Activated naive CD8-positive, alpha-beta T cell treated with anti-CD3 and anti-CD28 coated beads, Interleukin-2, amount 50 U/mL, for 24 hours (primary cell): ENCODE data around the gene ENDOU.

Experiments
- ATAC-seq: fragments of 150-1000 bp; cut with Tn5 transposase; one replicate; pipeline ENCODE4 v1.10.0; 2021
- DNase-seq: peaks from one replicate; pipeline ENCODE4 v3.0.0; 2021
- H3K27ac Mint-ChIP-seq: one replicate; pipeline ENCODE4 v1.8.0; 2021; ENCODE audit warnings: mild to moderate bottlenecking, mixed read lengths
- H3K27me3 Mint-ChIP-seq: one replicate; pipeline ENCODE4 v1.8.0; 2021; ENCODE audit warnings: mixed read lengths
- H3K36me3 Mint-ChIP-seq: one replicate; pipeline ENCODE4 v1.8.0; 2021; ENCODE audit warnings: low read depth, mixed read lengths
- H3K4me1 Mint-ChIP-seq: one replicate; pipeline ENCODE4 v1.8.0; 2021; ENCODE audit warnings: mixed read lengths
- H3K4me3 Mint-ChIP-seq: one replicate; pipeline ENCODE4 v1.8.0; 2021; ENCODE audit warnings: mild to moderate bottlenecking, moderate library complexity, mixed read lengths
- H3K9me3 Mint-ChIP-seq: one replicate; pipeline ENCODE4 v1.8.0; 2021; ENCODE audit warnings: mixed read lengths

The ENDOU gene

DNA sequence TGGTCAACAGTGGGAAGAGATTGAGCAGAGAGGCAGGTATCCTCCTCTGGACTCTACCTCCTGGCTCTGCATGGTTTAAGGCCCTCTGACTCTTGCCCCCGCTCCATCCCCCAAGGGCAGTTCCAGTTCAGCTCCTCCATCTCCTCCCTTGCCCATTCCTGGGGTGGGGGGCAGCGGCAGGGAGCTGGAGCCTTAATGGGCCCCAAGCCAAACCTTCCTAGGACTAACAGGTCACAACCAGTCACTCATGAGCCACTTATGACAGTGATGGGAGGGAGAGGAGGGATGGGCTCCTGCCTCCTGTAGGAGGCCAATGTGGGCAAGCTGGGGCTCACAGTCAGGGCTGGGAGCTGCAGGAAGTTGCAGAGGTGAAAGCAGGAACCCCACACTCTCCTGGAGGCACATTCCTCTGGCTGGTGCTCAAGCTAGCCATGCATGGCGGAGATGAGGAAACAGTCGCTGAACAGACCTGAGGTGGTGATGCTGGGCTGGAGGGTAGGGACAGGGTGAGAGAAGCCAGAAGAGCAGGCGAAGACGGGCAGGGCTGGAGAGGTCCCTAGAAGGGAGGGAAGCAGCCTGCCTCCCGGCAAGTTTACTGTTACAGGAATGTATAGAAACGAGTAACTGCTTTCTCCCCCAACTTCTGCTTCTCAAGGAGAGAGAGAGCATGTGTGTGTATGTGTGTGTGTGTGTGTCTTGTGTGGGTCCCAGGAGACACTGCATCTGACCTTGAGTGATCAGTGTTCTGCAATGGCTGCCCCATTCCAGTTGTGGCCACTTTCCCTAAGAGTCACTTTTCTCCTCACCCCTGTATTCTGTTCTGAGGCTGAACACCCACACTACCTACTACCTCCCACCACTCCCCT lies 38.4 kb upstream of the ENDOU start:
- Mint-ChIP-seq H3K4me1 (peaks cover 10% of the 10 kb centered on the region), H3K27ac (no peak overlapping the region), H3K4me3 (no peak overlapping the region), H3K27me3 (peaks cover 4% of the 10 kb centered on the region), H3K9me3 (no peaks in the 10 kb centered on the region), H3K36me3 (no peaks in the 10 kb centered on the region)
- DNase-seq (no peak), ATAC-seq (no peak)

- ATAC-seq (no peak), DNase-seq (no peak)
- no peak overlapping the region for H3K27ac Mint-ChIP-seq
- H3K36me3 Mint-ChIP-seq = no peaks in the 10 kb centered on the region
- H3K27me3 Mint-ChIP-seq = peaks cover 4% of the 10 kb centered on the region
- no peaks in the 10 kb centered on the region for H3K9me3 Mint-ChIP-seq
- H3K4me3 Mint-ChIP-seq = no peak overlapping the region
- peaks cover 14% of the 10 kb centered on the region for H3K4me1 Mint-ChIP-seq
Measured at GRCh38 chr12:47762850-47763465, 37.7 kb upstream of the ENDOU start.

- H3K36me3 Mint-ChIP-seq = no peaks in the 10 kb centered on the region
- H3K4me1 Mint-ChIP-seq = peaks cover 40% of the 10 kb centered on the region
Measured at GRCh38 chr12:47758834-47759690, 33.8 kb upstream of the ENDOU start, which contains the start of gene RAPGEF3. Gene RAPGEF3 (minus strand): TSS chr12:47758880. CDS start chr12:47758556, 324 bp downstream.

GRCh38 chr12:47758584-47758833 lies 33.2 kb upstream of the ENDOU start:
- Mint-ChIP-seq H3K27ac (no peak overlapping the region), H3K4me3 (peak overlapping the region; percentile 36), H3K27me3 (peaks cover 7% of the 10 kb centered on the region), H3K4me1 (peaks cover 41% of the 10 kb centered on the region), H3K9me3 (no peaks in the 10 kb centered on the region), H3K36me3 (no peaks in the 10 kb centered on the region)
- DNase-seq (no peak), ATAC-seq (no peak)

More at GRCh38 chr12:47758834-47759690, 33.8 kb upstream of the ENDOU start, which contains the start of gene RAPGEF3:
- H3K9me3 Mint-ChIP-seq = no peaks in the 10 kb centered on the region
- DNase-seq = peak; percentile 76
- peak; percentile 62 for ATAC-seq
- peak within 1 kb of the TSS; percentile 8 for H3K27ac Mint-ChIP-seq
- peaks cover 7% of the 10 kb centered on the region for H3K27me3 Mint-ChIP-seq
- H3K4me3 Mint-ChIP-seq = peak within 1 kb of the TSS; percentile 59

DNA sequence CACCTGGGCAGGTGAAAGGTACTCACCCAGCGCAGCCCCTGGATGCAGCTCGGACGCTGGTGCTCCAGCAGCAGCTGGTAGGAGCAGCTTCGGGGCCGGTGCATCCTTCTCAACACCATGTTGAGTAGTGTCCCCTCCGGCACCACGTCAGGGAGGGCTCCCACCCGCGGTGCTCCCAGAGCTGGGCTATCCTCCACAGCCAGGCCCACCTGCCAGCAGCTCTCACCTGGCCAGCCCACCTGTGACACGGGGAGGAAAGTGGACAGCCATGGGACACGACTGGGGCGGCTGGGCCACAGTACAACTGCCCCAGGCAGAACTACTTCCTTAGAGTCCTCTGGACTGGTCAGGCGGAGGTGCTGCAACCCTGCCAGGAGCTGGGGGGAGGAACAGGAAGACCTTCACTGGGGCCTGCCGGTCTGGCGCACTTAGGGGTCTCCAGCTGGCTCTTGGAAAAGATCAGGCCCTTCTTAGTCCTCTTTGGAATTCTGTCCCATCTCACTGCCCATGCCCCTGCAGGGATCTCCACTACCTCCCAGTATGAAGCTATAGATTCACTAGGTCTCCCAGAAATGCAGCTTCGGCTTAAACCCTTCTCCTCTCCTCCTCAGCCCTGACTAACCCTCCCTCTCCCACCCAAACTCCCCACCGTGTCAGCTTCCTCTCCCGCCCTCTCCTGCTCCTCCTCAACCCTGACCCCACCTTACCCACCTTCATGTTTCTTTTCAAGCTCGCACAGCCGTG lies 32.7 kb upstream of the ENDOU start:
- H3K4me1 Mint-ChIP-seq = peaks cover 41% of the 10 kb centered on the region
- no peak overlapping the region for H3K27ac Mint-ChIP-seq
- H3K9me3 Mint-ChIP-seq = no peaks in the 10 kb centered on the region
- DNase-seq = no peak
- ATAC-seq = no peak
- H3K4me3 Mint-ChIP-seq = peak overlapping the region; percentile 36
- no peaks in the 10 kb centered on the region for H3K36me3 Mint-ChIP-seq
- H3K27me3 Mint-ChIP-seq = peaks cover 7% of the 10 kb centered on the region

DNA sequence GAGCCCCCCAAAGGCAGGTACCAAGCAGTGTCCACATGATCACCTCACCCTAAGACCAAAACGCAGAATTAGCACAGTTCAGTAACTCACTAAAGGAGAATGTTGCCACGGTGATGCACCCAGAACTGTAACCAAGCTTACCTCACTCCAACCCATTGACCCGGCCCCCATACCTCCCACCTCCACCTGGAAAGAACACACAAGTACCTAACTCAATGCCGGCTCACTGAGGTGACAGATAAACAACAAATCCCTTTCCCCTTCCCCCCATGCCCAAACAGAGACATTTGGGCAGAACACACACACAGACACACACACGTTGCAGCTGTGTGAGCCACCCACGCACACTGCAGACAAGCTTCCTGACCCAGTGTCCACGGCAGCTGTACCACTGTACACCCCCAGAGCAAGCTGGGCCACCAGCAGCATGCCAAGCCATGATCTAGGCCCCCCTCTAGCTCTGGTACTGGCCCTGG lies 32.1 kb upstream of the ENDOU start:
- Mint-ChIP-seq H3K9me3 (no peaks in the 10 kb centered on the region), H3K27ac (no peak overlapping the region), H3K27me3 (peaks cover 7% of the 10 kb centered on the region), H3K36me3 (no peaks in the 10 kb centered on the region), H3K4me3 (no peak overlapping the region), H3K4me1 (peaks cover 41% of the 10 kb centered on the region)
- DNase-seq (no peak), ATAC-seq (no peak)

DNA sequence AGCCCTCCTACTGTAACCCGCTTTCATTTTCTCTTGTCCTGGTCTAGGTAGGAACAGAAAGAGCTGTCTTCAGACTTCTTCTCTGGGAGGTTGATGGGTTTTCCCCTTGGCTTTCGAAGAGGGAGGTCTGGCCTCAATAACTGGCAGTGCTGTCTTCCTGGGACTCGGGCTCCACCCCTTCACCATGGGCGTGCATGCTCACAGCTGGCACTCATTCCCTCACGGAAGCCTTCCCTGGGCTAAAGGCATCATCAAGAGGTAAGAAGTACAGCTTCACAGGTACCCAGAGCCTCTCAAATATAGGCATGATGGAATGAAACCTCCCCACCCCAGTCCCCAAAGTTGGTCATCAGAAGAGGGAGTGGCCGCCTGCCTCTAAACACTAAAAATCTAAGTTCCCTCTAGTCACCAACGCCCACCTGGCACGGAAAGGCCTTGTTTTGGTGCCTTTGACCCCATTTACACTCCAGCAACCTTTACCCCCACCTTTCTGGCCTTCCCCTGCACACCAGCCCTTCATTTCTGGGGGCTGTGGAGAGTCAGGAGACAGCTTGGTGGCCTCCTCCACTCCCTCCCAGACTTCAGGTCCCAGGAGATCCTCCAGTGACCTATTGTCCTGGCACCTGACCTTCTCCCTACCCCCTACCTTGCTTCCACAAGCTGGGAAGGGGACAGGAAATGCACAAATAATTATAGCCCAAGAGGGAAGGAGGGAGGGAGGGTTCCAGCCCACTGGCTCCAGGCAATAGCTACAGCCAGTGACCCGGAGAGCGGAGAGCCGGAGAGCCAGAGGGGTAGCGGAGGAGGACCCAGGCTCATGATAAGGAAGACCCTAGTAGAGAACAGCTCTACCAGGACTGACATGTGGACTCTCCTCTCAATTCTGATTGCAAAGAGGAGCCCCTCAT lies 30.6 kb upstream of the ENDOU start:
- Mint-ChIP-seq H3K4me3 (peak overlapping the region; percentile 0), H3K9me3 (no peaks in the 10 kb centered on the region), H3K27ac (peak overlapping the region; percentile 25), H3K36me3 (no peaks in the 10 kb centered on the region), H3K27me3 (peaks cover 7% of the 10 kb centered on the region), H3K4me1 (peaks cover 38% of the 10 kb centered on the region)
- DNase-seq = peak; percentile 43
- ATAC-seq = peak; percentile 68

DNA sequence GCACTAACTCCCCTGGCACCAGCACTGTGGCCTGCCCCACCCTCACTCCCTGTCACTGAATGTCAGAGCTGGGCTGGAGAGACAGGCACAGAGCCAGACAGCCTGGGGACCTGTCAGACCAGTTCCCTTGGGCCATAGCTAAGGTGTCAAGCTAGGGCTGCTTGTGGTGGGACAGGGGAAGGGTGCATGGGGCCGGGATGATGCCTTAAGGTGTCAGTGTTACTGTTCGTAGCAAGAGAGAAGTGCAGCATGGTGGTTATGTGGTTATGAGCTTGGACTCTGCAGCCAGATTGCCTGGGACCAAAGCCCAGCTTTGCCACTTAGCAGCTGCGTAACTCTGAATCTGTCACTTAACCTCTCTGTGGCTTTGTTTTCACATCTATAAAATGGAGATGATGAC lies 29.6 kb upstream of the ENDOU start:
- H3K36me3 Mint-ChIP-seq = no peaks in the 10 kb centered on the region
- DNase-seq = no peak
- peak overlapping the region; percentile 25 for H3K27ac Mint-ChIP-seq
- H3K9me3 Mint-ChIP-seq = no peaks in the 10 kb centered on the region
- no peak overlapping the region for H3K4me3 Mint-ChIP-seq
- peaks cover 3% of the 10 kb centered on the region for H3K27me3 Mint-ChIP-seq
- peaks cover 38% of the 10 kb centered on the region for H3K4me1 Mint-ChIP-seq
- no peak for ATAC-seq

DNA sequence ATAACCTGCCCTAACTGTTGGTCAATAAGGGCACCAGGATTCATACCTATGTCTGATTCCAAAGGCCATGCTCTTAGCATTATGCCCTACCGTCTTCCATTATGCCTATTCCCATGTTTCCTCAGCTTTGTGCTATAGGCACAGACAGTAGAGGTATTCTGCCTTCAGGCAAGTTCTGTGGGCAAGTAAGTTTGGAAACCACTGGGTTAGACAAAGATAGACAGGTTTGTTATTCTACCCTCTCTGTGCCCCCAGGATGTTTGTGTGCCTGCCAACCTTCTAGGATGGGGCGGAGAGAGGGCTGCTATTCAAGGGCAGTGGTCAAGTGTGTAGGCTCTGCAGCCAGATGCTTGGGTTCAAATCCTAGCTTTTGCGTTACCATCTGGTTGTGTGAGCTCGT lies 28.8 kb upstream of the ENDOU start:
- ATAC-seq = no peak
- DNase-seq = no peak
- Mint-ChIP-seq H3K36me3 (no peaks in the 10 kb centered on the region), H3K4me3 (no peak overlapping the region), H3K27ac (peak overlapping the region; percentile 48), H3K27me3 (peaks cover 3% of the 10 kb centered on the region), H3K4me1 (peaks cover 35% of the 10 kb centered on the region), H3K9me3 (no peaks in the 10 kb centered on the region)

GRCh38 chr12:47753021-47754001 lies 28.0 kb upstream of the ENDOU start:
- Mint-ChIP-seq H3K4me1 (peaks cover 34% of the 10 kb centered on the region), H3K36me3 (no peaks in the 10 kb centered on the region), H3K4me3 (no peak overlapping the region), H3K9me3 (no peaks in the 10 kb centered on the region), H3K27ac (no peak overlapping the region), H3K27me3 (peaks cover 3% of the 10 kb centered on the region)
- DNase-seq (no peak), ATAC-seq (no peak)

GRCh38 chr12:47752552-47752951 lies 27.3 kb upstream of the ENDOU start:
- ATAC-seq (no peak), DNase-seq (no peak)
- Mint-ChIP-seq H3K9me3 (no peaks in the 10 kb centered on the region), H3K27me3 (peaks cover 3% of the 10 kb centered on the region), H3K4me1 (peaks cover 30% of the 10 kb centered on the region), H3K4me3 (no peak overlapping the region), H3K36me3 (no peaks in the 10 kb centered on the region), H3K27ac (no peak overlapping the region)

DNA sequence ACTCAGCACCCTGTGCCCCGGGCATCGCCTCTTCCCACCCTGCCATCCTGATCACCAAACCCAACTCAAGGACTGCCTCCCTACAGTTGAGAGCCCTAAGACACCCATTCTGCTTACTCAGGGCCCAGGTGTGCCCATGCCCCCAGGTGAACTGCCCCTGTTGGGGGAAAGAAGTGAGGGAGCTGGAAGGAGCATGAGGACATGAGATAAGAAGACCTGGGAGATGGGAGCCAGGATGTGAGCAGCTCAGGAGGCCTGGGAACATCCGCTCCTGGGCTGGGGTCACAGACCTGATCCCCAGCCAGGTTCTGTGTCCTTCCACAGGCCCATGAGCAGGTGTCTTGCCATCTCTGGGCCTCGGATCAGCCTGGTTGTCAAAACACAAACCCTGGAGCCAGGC lies 26.8 kb upstream of the ENDOU start:
- Mint-ChIP-seq H3K4me3 (no peak overlapping the region), H3K9me3 (no peaks in the 10 kb centered on the region), H3K36me3 (no peaks in the 10 kb centered on the region), H3K4me1 (peaks cover 26% of the 10 kb centered on the region), H3K27me3 (peaks cover under 1% of the 10 kb centered on the region), H3K27ac (no peak overlapping the region)
- DNase-seq (no peak), ATAC-seq (no peak)
